Measurements from ENCODE around the gene SORBS2.

Gene SORBS2

DNA sequence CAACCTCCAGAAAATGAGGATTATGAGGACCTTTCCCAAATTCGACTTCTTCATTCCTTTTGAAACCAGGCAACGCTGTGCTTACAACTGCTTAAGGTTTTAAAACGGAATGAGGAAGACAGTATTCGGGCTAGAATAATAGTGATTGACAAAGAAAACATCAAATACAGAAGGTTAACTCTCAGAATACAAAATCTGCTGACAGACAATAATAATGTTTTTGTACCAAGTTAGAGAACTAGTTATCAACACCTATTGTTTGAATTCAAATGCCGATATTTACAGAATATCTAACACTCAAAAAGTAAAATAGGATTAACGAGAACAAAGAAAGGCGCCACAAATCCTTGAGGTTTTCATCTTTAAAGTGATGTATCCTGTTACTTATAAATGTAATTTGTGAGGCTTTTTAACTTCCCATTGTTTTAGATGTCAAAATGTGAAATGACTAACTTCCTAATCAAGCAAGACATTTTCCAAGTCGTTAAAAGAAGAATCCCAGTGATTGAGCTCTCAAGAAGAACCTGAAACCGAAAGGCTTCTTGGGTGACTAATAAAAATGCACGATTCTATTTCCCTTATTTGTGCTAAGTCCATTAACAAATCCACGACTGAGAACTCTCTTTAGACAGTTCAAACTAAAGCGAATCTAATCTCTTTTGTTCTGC lies 118.3 kb downstream of the SORBS2 start:
- TF ChIP-seq POLR2A (IDR thresholded peaks at IDR 0.05; ENCODE audit: extremely low read depth, insufficient read length) (no peak), MYC (IDR thresholded peaks at IDR 0.05; ENCODE audit: low read depth, low read length) (no peak)
- TF ChIP-seq, protein P1, sequence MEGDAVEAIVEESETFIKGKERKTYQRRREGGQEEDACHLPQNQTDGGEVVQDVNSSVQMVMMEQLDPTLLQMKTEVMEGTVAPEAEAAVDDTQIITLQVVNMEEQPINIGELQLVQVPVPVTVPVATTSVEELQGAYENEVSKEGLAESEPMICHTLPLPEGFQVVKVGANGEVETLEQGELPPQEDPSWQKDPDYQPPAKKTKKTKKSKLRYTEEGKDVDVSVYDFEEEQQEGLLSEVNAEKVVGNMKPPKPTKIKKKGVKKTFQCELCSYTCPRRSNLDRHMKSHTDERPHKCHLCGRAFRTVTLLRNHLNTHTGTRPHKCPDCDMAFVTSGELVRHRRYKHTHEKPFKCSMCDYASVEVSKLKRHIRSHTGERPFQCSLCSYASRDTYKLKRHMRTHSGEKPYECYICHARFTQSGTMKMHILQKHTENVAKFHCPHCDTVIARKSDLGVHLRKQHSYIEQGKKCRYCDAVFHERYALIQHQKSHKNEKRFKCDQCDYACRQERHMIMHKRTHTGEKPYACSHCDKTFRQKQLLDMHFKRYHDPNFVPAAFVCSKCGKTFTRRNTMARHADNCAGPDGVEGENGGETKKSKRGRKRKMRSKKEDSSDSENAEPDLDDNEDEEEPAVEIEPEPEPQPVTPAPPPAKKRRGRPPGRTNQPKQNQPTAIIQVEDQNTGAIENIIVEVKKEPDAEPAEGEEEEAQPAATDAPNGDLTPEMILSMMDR (IDR thresholded peaks at IDR 0.05; ENCODE audit: low read depth, low read length), result no peak
- TF ChIP-seq, protein P2, sequence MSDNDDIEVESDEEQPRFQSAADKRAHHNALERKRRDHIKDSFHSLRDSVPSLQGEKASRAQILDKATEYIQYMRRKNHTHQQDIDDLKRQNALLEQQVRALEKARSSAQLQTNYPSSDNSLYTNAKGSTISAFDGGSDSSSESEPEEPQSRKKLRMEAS (IDR thresholded peaks at IDR 0.05; ENCODE audit: low read depth, low read length), result no peak
- no peak overlapping the region for H3K4me3 ChIP-seq (ENCODE audit: low read depth, low read length)
- DNase-seq (ENCODE audit: low read depth), result no peak

DNA sequence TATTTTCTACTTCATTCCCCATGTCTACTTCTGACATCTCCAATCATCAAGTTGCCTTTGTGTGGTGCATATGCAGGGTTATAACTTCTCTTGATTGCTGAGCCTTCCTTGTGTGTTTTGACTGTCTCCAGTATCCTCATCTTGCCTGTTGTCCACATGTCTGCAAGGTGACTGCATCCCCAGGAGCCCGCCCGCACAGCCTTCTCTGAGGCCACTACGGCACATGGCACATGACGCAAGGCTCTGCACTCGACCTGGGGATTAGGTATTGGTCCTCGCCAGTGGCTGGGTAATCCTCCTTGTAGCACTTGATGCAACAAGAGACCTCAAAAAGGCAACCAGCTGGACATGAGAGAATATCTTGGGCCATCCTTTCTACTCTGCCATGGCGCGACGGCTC lies 122.6 kb downstream of the SORBS2 start:
- no peak overlapping the region for H3K4me3 ChIP-seq (ENCODE audit: low read depth, low read length)
- TF ChIP-seq, protein P1 (IDR thresholded peaks at IDR 0.05; ENCODE audit: low read depth, low read length), result no peak
- TF ChIP-seq, protein P2 (IDR thresholded peaks at IDR 0.05; ENCODE audit: low read depth, low read length), result no peak
- DNase-seq (ENCODE audit: low read depth), result no peak

DNA sequence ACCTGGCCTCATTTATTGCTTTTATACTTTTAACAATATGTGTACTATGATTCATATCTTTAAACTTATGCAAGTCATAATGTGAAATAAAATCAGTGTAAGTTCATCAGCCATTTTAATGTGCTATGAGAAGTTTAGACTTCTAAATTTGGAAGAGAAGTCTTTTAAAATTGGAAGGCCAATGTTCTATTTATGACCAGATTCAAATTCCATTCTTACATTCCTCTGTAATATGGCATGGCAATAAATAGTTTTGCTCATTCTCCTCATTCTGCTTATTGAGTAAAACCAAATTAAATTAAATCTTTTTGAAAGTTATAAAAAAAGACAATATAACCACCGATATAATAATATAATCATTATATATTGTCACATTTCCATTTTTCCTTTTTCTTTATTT lies 126.2 kb downstream of the SORBS2 start:
- TF ChIP-seq, protein P2 (IDR thresholded peaks at IDR 0.05; ENCODE audit: low read depth, low read length), result no peak
- DNase-seq (ENCODE audit: low read depth), result no peak
- H3K4me3 ChIP-seq (ENCODE audit: low read depth, low read length), result no peak overlapping the region

DNA sequence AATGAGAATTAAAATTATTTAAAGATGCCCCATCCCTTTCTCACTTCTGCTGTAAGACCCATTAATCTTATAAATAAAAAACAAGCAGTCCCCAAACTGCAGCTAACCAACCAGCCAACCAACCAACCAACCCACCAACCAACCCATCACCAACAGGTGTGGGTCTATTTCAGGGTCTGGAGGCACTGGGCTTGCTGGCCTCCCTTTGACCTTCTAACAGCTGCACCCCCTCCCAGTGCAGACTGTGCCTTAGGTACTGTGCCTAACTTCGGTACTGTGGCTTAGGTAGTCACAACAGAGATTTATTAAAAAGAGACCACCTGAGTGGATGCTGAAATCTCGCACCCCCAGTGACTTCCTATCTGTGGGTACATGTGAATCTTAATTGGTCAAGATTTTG lies 128.1 kb downstream of the SORBS2 start:
- no peak overlapping the region for H3K4me3 ChIP-seq (ENCODE audit: low read depth, low read length)
- TF ChIP-seq, protein P2 (IDR thresholded peaks at IDR 0.05; ENCODE audit: low read depth, low read length), result no peak
- TF ChIP-seq, protein P1 (IDR thresholded peaks at IDR 0.05; ENCODE audit: low read depth, low read length), result no peak
- no peak for DNase-seq (ENCODE audit: low read depth)

DNA sequence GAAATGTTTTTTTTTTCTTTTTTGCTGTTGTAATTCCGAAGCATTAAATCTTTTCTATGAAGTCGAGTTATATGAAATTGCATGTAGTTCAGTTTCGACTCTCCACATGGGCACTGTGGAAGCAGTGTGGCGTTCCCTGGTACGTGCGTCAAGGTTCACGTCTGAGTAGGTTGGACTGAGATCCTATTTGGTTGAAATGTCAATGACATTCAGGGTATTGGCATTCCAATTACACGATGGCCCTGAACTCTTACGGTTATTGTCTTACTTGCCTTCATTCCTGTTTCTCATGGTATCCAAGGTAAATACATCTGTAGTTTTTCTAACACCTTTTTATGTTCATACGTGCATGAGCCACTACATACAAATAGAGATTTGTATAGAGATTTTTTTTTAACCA lies 128.8 kb downstream of the SORBS2 start:
- no peak overlapping the region for H3K4me3 ChIP-seq (ENCODE audit: low read depth, low read length)
- TF ChIP-seq MYC (IDR thresholded peaks at IDR 0.05; ENCODE audit: low read depth, low read length) (no peak), POLR2A (IDR thresholded peaks at IDR 0.05; ENCODE audit: extremely low read depth, insufficient read length) (no peak)
- TF ChIP-seq, protein P1 (IDR thresholded peaks at IDR 0.05; ENCODE audit: low read depth, low read length), result no peak
- TF ChIP-seq, protein P2 (IDR thresholded peaks at IDR 0.05; ENCODE audit: low read depth, low read length), result no peak
- no peak for DNase-seq (ENCODE audit: low read depth)

DNA sequence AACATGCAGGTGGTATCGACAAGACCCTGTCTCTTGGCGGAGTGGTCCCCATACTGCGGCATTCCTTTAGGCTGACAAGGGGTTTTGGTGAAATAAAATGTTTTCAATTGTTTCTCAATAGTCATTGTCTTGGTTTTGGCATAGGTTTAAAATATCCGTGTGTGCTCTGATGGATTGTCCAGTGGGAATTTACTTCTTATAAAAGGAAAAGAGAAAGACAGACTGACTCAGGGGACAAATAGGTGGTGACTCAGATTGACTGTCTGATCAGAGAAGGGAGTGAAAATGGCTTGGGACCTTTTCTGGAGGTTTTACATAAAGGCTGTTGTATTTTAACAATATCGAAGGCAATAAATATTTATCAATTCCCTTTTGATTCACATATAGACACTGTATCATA lies 129.8 kb downstream of the SORBS2 start:
- TF ChIP-seq POLR2A (IDR thresholded peaks at IDR 0.05; ENCODE audit: extremely low read depth, insufficient read length), result no peak
- TF ChIP-seq, protein P2 (IDR thresholded peaks at IDR 0.05; ENCODE audit: low read depth, low read length), result no peak
- TF ChIP-seq, protein P1 (IDR thresholded peaks at IDR 0.05; ENCODE audit: low read depth, low read length), result no peak
- no peak for TF ChIP-seq MYC (IDR thresholded peaks at IDR 0.05; ENCODE audit: low read depth, low read length)
- DNase-seq (ENCODE audit: low read depth), result no peak
- H3K4me3 ChIP-seq (ENCODE audit: low read depth, low read length), result no peak overlapping the region

Measured in NB4 (cell line).